Esophagus muscularis mucosa (tissue), 4 donors: Measurements from ENCODE around the gene USP15. TPM values are rescaled to one million over a fixed set of nuclear protein-coding genes. Genes with fewer than 3 reads are reported as not detected.
A peak's percentile ranks its signal among the peaks of the same experiment; 100 is the strongest.

Experiments used
- DNase-seq: peaks from one replicate; pipeline ENCODE4 v3.0.0-alpha.2; 2017; ENCODE audit errors: extremely low spot score
- H3K27ac ChIP-seq, 4 donors: fragments of 200-600 bp; sonication (generic); replicated peaks in 1 of 4; 1 replicate in 3 of 4; 2 replicates in 1 of 4; pipeline ENCODE4 v1.5.1; 2016 to 2019; ENCODE audit warnings: mild to moderate bottlenecking in 1 of 4
- H3K27me3 ChIP-seq, 4 donors: fragments of 200-600 bp; sonication (generic); one replicate each; pipeline versions ENCODE4 v1.5.1 to v1.6.0; 2016 to 2019
- H3K36me3 ChIP-seq, 4 donors: fragments of 200-600 bp; sonication (generic); one replicate each; pipeline ENCODE4 v1.5.1; 2016 to 2019
- H3K4me1 ChIP-seq, 4 donors: fragments of 200-600 bp; sonication (generic); one replicate each; pipeline ENCODE4 v1.5.1; 2016 to 2019
- H3K4me3 ChIP-seq, 4 donors: fragments of 200-600 bp; sonication (generic); 1 replicate in 2 of 4; 2 replicates in 2 of 4; pipeline ENCODE4 v1.5.1; 2016 to 2019; ENCODE audit warnings: mild to moderate bottlenecking in 4 of 4, moderate library complexity in 1 of 4
- H3K9me3 ChIP-seq, 4 donors: fragments of 200-600 bp; sonication (generic); 1 replicate in 3 of 4; 2 replicates in 1 of 4; pipeline ENCODE4 v1.5.1; 2016 to 2019
- EP300 ChIP-seq: sonication (generic); formaldehyde crosslinking; IDR thresholded peaks from one replicate; pipeline ENCODE4 v1.6.1; 2017; ENCODE audit warnings: antibody characterized with exemption
- POLR2A ChIP-seq: fragments of 450-650 bp; IDR thresholded peaks from one replicate; pipeline ENCODE4 v1.6.1; 2017; ENCODE audit warnings: antibody characterized with exemption, moderate library complexity, mild to moderate bottlenecking, low read depth
- POLR2AphosphoS5 ChIP-seq, 2 donors: sonication (generic); formaldehyde crosslinking; IDR thresholded peaks; one replicate each; pipeline ENCODE4 v1.6.1; 2017; ENCODE audit warnings: antibody characterized with exemption in 2 of 2
- WGBS: methylation state at CpG from one replicate; pipeline ENCODE4 v1.1.5; 2018; 5-methylcytosine and 5-hydroxymethylcytosine counted together
- intact Hi-C: fragments of 100-400 bp; cut with DNase I; formaldehyde crosslinking; loops from one replicate; pipeline ENCODE4 v1.15.1; 2023
- total RNA-seq, 4 donors: library from RNA; depleted of rRNA; stranded (reverse); fragments of >200 nt; gene quantifications; one replicate each; pipeline versions ENCODE4 v1.1.0 to v1.2.1, GENCODE V29; 2016
- TF ChIP-seq, protein P1 (sequence below), 3 experiments: fragments of 200-600 bp in 2 of 3; fragments of 450-650 bp in 1 of 3; sonication (generic) in 2 of 3; IDR thresholded peaks; one replicate each; pipeline ENCODE4 v1.5.1; 2017 to 2019; ENCODE audit warnings: antibody characterized with exemption in 3 of 3, mild to moderate bottlenecking in 2 of 3, moderate library complexity in 1 of 3

The USP15 gene
- total RNA-seq, 4 donors from 2014 or later, result 38.0 to 78.5 (median 49.9) TPM

DNA sequence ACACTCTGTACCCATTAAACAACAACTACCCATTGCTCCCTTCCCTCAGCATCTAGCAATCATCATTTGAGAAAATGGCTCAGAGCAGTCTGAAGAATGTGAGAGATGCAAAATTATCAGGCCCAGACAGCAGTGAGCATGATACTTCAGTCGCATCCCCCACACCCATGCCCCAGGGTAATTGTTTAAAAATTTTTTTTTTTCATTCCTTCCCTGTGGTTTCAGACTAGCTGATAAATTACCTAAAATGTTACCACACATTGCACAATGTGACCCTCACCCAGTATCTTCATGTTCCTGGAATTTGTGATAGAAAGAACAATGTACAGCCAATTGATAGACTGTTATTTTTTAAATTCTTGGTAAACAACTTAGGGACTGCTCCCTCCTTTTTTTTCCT lies 11.3 kb upstream of the USP15 start:
- no peak for TF ChIP-seq POLR2AphosphoS5 (IDR thresholded peaks at IDR 0.05)
- TF ChIP-seq POLR2A, result no peak
- TF ChIP-seq, protein P1, sequence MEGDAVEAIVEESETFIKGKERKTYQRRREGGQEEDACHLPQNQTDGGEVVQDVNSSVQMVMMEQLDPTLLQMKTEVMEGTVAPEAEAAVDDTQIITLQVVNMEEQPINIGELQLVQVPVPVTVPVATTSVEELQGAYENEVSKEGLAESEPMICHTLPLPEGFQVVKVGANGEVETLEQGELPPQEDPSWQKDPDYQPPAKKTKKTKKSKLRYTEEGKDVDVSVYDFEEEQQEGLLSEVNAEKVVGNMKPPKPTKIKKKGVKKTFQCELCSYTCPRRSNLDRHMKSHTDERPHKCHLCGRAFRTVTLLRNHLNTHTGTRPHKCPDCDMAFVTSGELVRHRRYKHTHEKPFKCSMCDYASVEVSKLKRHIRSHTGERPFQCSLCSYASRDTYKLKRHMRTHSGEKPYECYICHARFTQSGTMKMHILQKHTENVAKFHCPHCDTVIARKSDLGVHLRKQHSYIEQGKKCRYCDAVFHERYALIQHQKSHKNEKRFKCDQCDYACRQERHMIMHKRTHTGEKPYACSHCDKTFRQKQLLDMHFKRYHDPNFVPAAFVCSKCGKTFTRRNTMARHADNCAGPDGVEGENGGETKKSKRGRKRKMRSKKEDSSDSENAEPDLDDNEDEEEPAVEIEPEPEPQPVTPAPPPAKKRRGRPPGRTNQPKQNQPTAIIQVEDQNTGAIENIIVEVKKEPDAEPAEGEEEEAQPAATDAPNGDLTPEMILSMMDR (IDR thresholded peaks at IDR 0.05), result no peak
- no peak for TF ChIP-seq EP300
- intact Hi-C loops, result no loop called here
- H3K4me3 ChIP-seq, result no peak overlapping the region
- WGBS, result 76% methylated on average over 1 of the region's 1 CpG
- H3K27ac ChIP-seq, result no peak overlapping the region
- no peaks in the 10 kb centered on the region for H3K27me3 ChIP-seq
- no peaks in the 10 kb centered on the region for H3K4me1 ChIP-seq
- no peak for DNase-seq
- H3K36me3 ChIP-seq, result no peaks in the 10 kb centered on the region
- no peaks in the 10 kb centered on the region for H3K9me3 ChIP-seq

- Histone ChIP-seq H3K4me3 (no peak overlapping the region), H3K27ac (no peak overlapping the region), H3K4me1 (no peaks in the 10 kb centered on the region), H3K36me3 (no peaks in the 10 kb centered on the region), H3K27me3 (no peaks in the 10 kb centered on the region), H3K9me3 (no peaks in the 10 kb centered on the region)
- intact Hi-C loops, result no loop called here
- WGBS, result 92% methylated on average over 2 of the region's 2 CpGs
- no peak for DNase-seq
- TF ChIP-seq, protein P1 (IDR thresholded peaks at IDR 0.05), result no peak
- TF ChIP-seq POLR2AphosphoS5 (IDR thresholded peaks at IDR 0.05), result no peak
- no peak for TF ChIP-seq POLR2A
- no peak for TF ChIP-seq EP300
Measured at GRCh38 chr12:62249419-62249818, 10.8 kb upstream of the USP15 start.

DNA sequence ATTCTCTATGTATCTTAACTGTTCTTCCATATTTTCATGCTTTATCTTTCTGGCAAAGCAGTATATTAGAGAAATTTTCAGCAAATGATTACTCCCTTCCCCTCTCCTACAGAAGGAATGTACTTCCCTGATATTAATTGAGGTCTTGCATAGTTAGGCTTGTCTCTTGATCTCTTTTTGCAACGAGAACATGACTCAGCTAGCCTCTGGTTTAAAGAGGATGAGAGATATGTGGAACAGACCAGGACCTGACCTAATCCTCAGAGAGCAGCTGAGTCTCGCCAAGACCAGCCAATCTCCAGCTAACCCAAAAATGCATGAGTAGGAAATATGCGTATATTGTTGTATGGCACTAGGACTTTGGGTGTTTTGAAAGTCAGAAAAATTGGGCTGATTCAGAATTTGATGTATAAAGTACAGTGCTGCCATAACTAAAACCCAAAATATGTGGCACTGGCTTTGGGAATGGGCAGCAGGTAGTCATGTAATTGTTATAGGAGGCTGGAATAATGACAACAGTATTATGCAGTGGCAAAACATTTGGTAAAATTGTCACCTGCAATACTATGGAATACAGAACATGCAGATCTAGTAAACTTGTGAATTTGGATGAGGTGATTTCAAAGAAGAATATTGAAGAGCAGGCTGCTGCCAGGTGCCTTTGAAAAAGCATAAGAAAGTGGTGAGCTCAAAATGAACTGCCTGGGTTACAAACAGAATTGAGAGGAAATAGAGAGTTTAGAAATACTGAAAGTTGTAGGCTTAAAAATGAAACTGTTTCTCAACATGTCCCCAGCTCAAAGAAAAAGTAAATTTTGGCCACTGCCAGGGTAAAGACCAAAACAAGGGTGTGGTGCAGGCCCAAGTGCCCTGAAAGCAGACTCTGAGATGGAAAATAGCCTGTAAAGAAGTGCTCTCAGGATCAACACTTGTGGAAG lies 9.3 kb upstream of the USP15 start:
- H3K4me3 ChIP-seq, result no peak overlapping the region
- WGBS, result 79% methylated on average over 3 of the region's 3 CpGs
- intact Hi-C loops, result no loop called here
- peaks cover 0 to under 1% (median 0%) of the 10 kb centered on the region in 4 donors for H3K4me1 ChIP-seq
- H3K27ac ChIP-seq, result peak overlapping the region in 1 of 4 donors; percentile 46
- TF ChIP-seq, protein P1 (IDR thresholded peaks at IDR 0.05), result no peak
- TF ChIP-seq POLR2AphosphoS5 (IDR thresholded peaks at IDR 0.05) (no peak), POLR2A (no peak), EP300 (no peak)
- H3K36me3 ChIP-seq, result no peaks in the 10 kb centered on the region
- H3K27me3 ChIP-seq, result no peaks in the 10 kb centered on the region
- no peaks in the 10 kb centered on the region for H3K9me3 ChIP-seq
- no peak for DNase-seq

DNA sequence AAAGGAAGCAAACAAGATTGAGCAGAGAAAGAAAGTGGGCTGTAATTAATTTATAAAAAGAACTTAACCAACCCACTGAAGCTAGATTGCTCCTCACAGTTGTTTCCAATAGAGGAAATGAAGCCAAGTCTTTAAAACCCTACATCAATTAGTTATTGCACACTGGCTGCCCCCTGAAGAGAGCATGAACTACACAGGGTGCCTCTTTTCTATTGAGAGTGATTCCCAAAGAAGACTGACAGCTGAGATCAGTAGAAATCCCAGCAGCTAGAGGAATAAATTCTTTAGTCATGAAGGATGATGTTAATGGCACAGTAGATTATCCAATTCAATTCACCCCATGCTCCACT lies 8.6 kb upstream of the USP15 start:
- intact Hi-C loops, result no loop called here

More for the DNA sequence above, 8.6 kb upstream of the USP15 start:
- H3K27me3 ChIP-seq, result no peaks in the 10 kb centered on the region
- no peak for DNase-seq
- TF ChIP-seq EP300, result no peak
- TF ChIP-seq, protein P1 (IDR thresholded peaks at IDR 0.05), result no peak
- TF ChIP-seq POLR2A, result no peak
- TF ChIP-seq POLR2AphosphoS5 (IDR thresholded peaks at IDR 0.05), result no peak
- no peaks in the 10 kb centered on the region for H3K36me3 ChIP-seq
- no peak overlapping the region for H3K4me3 ChIP-seq
- peak overlapping the region in 2 of 4 donors; percentile 21 to 46 for H3K27ac ChIP-seq
- peaks cover 0 to 7% (median 0%) of the 10 kb centered on the region in 4 donors for H3K4me1 ChIP-seq
- no peaks in the 10 kb centered on the region for H3K9me3 ChIP-seq
